Esophagus squamous epithelium (tissue), 5 donors: ENCODE results near the gene FHIT. TPM values are rescaled to one million over a fixed set of nuclear protein-coding genes. Genes with fewer than 3 reads are reported as not detected.

Source experiments
- DNase-seq: peaks from one replicate; lab custom pipeline; 2025; lab: John Stamatoyannopoulos, UW
- H3K27ac ChIP-seq, 4 donors: fragments of 200-600 bp; sonication (generic); one replicate each; pipeline ENCODE4 v1.5.1; 2016 to 2019; ENCODE audit warnings: mild to moderate bottlenecking in 1 of 4
- H3K27me3 ChIP-seq, 4 donors: fragments of 200-600 bp; sonication (generic); 1 replicate in 3 of 4; 2 replicates in 1 of 4; pipeline versions ENCODE4 v1.5.1 to v1.6.0; 2017 to 2021; ENCODE audit warnings: antibody characterized with exemption in 1 of 4
- H3K36me3 ChIP-seq, 3 donors: fragments of 200-600 bp; sonication (generic); one replicate each; pipeline ENCODE4 v1.5.1; 2016 to 2019
- H3K4me1 ChIP-seq, 3 donors: fragments of 200-600 bp; sonication (generic); one replicate each; pipeline ENCODE4 v1.5.1; 2017 to 2019
- H3K4me3 ChIP-seq, 4 donors: fragments of 200-600 bp; sonication (generic); 1 replicate in 3 of 4; 2 replicates in 1 of 4; pipeline ENCODE4 v1.5.1; 2016 to 2019; ENCODE audit warnings: mild to moderate bottlenecking in 2 of 4, moderate library complexity in 1 of 4
- H3K9me3 ChIP-seq, 3 donors: fragments of 200-600 bp; sonication (generic); one replicate each; pipeline ENCODE4 v1.5.1; 2016 to 2019
- POLR2A ChIP-seq, 4 donors: fragments of 450-650 bp; IDR thresholded peaks; one replicate each; pipeline ENCODE4 v1.6.1; 2017; ENCODE audit warnings: antibody characterized with exemption in 4 of 4, mild to moderate bottlenecking in 4 of 4, moderate library complexity in 3 of 4
- WGBS, 2 donors: methylation state at CpG; one replicate each; pipeline ENCODE4 v1.1.5; 2018; 5-methylcytosine and 5-hydroxymethylcytosine counted together
- intact Hi-C: fragments of 100-400 bp; cut with DNase I; formaldehyde crosslinking; loops from one replicate; pipeline ENCODE4 v1.15.0; 2022
- total RNA-seq, 4 donors: library from RNA; depleted of rRNA; stranded (reverse); fragments of >200 nt; gene quantifications; one replicate each; pipeline ENCODE4 v1.1.0, GENCODE V29; 2016
- TF ChIP-seq, protein P1 (sequence below), 6 experiments: fragments of 450-650 bp in 4 of 6; fragments of 200-600 bp in 2 of 6; sonication (generic) in 2 of 6; IDR thresholded peaks; one replicate each; pipeline ENCODE4 v1.5.1; 2016 to 2019; ENCODE audit warnings: antibody characterized with exemption in 6 of 6, mild to moderate bottlenecking in 4 of 6, moderate library complexity in 4 of 6
- donor health status: DM: yes; HTN: yes; CAD: no.

Gene FHIT
- total RNA-seq, 4 donors from 2014 or later = 0.64 to 5.7 (median 3.1) TPM

DNA sequence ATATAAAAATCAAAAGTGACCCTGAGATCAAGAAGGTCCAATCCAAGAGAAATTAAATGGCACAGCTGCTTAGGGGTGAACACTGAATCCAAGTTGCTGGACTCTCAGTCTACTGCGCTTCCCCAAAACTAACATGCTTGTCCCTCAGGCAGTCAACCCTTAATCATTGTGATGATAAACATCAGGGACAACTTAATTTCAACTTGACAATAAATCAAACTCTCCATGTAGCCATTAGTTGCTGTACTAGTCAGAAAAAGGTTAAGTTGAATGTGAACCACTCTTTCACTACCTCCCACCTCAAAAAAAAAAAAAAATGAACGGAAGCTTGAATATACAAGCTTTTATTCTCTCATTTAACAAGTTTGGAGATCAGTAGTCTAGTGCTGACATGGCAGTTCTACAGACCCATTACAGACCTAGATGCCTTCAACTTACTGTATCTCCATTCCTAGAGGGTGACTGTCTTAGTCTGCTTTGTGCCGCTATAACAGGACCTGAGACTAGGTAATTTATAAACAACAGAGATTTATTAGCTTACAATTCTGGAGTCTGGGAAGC, 185.7 kb downstream of the FHIT start:
- intact Hi-C loops = no loop called here
- H3K36me3 ChIP-seq = no peaks in the 10 kb centered on the region
- TF ChIP-seq POLR2A (IDR thresholded peaks at IDR 0.05) = no peak
- TF ChIP-seq, protein P1, sequence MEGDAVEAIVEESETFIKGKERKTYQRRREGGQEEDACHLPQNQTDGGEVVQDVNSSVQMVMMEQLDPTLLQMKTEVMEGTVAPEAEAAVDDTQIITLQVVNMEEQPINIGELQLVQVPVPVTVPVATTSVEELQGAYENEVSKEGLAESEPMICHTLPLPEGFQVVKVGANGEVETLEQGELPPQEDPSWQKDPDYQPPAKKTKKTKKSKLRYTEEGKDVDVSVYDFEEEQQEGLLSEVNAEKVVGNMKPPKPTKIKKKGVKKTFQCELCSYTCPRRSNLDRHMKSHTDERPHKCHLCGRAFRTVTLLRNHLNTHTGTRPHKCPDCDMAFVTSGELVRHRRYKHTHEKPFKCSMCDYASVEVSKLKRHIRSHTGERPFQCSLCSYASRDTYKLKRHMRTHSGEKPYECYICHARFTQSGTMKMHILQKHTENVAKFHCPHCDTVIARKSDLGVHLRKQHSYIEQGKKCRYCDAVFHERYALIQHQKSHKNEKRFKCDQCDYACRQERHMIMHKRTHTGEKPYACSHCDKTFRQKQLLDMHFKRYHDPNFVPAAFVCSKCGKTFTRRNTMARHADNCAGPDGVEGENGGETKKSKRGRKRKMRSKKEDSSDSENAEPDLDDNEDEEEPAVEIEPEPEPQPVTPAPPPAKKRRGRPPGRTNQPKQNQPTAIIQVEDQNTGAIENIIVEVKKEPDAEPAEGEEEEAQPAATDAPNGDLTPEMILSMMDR (IDR thresholded peaks at IDR 0.05) = no peak
- no peak for DNase-seq
- H3K27me3 ChIP-seq = no peaks in the 10 kb centered on the region
- no peak overlapping the region for H3K27ac ChIP-seq
- H3K4me1 ChIP-seq = no peaks in the 10 kb centered on the region
- H3K4me3 ChIP-seq = no peak overlapping the region
- no peaks in the 10 kb centered on the region for H3K9me3 ChIP-seq
- WGBS, 2 donors = 75 to 84% methylated on average over 3 of the region's 3 CpGs

DNA sequence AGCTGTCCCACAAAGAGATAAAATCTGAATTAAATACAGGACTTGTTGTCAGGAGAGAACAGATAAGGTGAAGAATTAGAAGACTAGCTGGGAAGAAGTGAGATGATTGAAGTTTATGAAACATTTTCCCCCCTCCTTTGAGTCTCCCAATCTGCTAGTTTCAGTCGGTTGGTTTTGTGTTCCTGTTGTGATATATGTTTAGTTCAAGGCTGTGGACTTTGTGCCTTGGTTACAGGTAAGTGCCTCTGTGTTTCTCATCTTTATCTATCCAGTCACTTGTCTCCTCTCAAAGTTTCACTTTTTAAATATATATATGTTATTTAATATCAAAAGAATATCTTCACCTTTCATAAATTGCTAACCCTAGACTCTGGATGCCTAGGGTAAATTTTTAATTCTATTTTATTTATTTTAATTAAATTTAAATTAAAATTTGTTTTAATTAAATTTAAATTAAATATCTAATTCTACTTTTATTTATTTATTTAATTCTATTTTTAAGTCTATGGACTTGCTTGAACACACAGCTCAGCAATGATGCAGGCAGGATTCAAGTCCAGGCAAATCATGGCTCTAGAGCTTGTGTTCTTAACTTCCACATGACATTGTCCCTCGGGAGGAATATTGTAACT, 190.0 kb downstream of the FHIT start:
- no peak overlapping the region for H3K4me3 ChIP-seq
- intact Hi-C loops = no loop called here
- no peaks in the 10 kb centered on the region for H3K9me3 ChIP-seq
- H3K27ac ChIP-seq = no peak overlapping the region
- no peaks in the 10 kb centered on the region for H3K36me3 ChIP-seq
- no peak for TF ChIP-seq POLR2A (IDR thresholded peaks at IDR 0.05)
- TF ChIP-seq, protein P1 (IDR thresholded peaks at IDR 0.05) = no peak
- DNase-seq = no peak
- no peaks in the 10 kb centered on the region for H3K27me3 ChIP-seq
- H3K4me1 ChIP-seq = no peaks in the 10 kb centered on the region
- 54 to 65% methylated on average over 2 of the region's 2 CpGs for WGBS, 2 donors

DNA sequence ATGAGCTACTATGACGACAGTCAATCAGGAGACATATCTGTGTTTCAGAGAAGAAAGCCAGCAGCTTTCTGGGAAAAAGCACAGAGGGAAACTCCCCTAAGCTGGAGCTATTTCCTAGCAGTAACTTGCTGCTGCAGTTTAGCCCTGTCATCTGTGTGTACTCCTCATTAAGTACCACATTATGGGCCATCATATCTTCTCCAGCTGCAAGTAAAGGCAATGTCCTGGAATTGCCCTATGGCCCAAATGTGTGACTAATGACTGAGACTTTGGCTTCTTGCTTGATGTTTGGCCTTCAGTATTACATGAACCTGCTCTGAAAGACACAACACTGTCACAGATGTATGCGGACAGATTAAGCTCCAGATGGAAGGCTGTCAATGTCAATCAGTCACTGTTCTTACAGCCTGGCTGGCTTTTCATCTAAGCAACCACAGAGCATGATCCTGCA, 190.8 kb downstream of the FHIT start:
- WGBS, 2 donors = 44% methylated on average over 1 to 2 of the region's 2 CpGs

DNA sequence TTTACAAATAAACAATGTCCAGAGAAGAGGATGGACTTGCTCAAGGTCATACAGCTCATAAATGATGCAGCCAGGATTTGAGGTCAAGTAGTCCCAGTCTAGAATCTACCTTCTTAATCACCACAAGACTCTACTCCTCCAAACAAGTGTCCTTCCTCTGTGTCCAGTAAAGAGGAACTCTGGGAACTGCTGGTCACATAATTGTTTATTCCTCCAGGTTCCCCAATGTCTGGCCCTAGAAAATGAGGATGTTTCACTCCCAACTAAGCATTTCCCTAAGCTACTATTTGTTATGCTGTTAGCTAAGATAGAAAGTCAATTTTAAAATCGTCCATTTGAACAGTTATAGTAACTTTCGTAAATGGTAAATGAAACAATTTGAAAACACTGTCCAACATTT, 192.4 kb downstream of the FHIT start:
- Histone ChIP-seq H3K27ac (no peak overlapping the region), H3K4me3 (no peak overlapping the region), H3K27me3 (no peaks in the 10 kb centered on the region), H3K4me1 (no peaks in the 10 kb centered on the region), H3K36me3 (no peaks in the 10 kb centered on the region), H3K9me3 (no peaks in the 10 kb centered on the region)
- WGBS, 2 donors = 94% methylated on average over 2 of the region's 2 CpGs
- intact Hi-C loops = no loop called here
- TF ChIP-seq, protein P1 (IDR thresholded peaks at IDR 0.05) = no peak
- no peak for TF ChIP-seq POLR2A (IDR thresholded peaks at IDR 0.05)
- DNase-seq = no peak

More for the DNA sequence above, 190.8 kb downstream of the FHIT start:
- no peak for DNase-seq
- TF ChIP-seq, protein P1 (IDR thresholded peaks at IDR 0.05) = no peak
- no peak for TF ChIP-seq POLR2A (IDR thresholded peaks at IDR 0.05)
- H3K36me3 ChIP-seq = no peaks in the 10 kb centered on the region
- intact Hi-C loops = no loop called here
- H3K4me3 ChIP-seq = no peak overlapping the region
- no peak overlapping the region for H3K27ac ChIP-seq
- no peaks in the 10 kb centered on the region for H3K27me3 ChIP-seq
- no peaks in the 10 kb centered on the region for H3K9me3 ChIP-seq
- H3K4me1 ChIP-seq = no peaks in the 10 kb centered on the region

DNA sequence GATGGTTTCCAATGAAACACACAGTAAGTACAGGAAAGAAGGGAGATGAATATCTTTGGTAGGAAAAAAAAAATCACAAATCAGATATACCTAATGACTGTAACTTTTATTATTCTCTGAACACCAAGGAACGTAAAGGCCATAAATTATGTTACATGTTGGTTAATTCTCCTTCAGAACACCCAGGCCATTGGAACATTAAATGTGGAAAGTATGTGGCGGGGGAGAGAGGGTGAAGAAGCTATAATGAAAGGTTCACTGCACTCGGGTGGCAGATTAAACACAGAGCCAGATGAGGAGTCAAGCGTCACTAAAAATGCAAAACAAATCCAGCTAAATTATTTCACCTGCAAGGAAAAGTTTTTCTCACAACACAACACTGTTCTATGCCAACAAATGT, 193.8 kb downstream of the FHIT start:
- WGBS, 2 donors = 85 to 88% methylated on average over 4 of the region's 4 CpGs
- DNase-seq = no peak

More for the DNA sequence above, 193.8 kb downstream of the FHIT start:
- H3K9me3 ChIP-seq = no peaks in the 10 kb centered on the region
- no peaks in the 10 kb centered on the region for H3K4me1 ChIP-seq
- intact Hi-C loops = no loop called here
- H3K27ac ChIP-seq = no peak overlapping the region
- H3K27me3 ChIP-seq = no peaks in the 10 kb centered on the region
- TF ChIP-seq POLR2A (IDR thresholded peaks at IDR 0.05) = no peak
- TF ChIP-seq, protein P1 (IDR thresholded peaks at IDR 0.05) = no peak
- no peaks in the 10 kb centered on the region for H3K36me3 ChIP-seq
- H3K4me3 ChIP-seq = no peak overlapping the region
